ENCODE results near the gene VSTM2B.

DNA sequence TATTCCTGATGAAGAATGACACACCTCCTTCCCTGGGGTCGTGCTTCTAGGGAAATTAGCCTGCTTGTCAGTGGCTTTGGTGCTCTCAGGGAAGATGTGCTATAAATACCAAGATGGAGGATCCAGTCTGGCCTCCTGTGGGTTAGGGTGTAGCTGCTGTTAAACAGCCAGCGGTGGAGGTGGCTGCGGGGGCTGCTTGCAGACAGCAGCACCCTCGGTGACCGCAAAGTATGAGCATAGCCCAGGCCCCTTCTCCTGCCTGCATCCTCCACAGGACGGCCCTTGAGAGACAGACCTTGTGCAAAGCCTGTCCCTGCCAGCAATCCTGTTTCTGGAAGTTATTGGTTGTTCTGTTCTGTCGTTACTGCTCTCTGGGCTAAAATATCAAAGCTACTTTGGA is 11.4 kb downstream of the VSTM2B start:
- TF ChIP-seq EZH2 (IDR thresholded peaks at IDR 0.05; ENCODE audit: borderline replicate concordance, low read depth, low read length, poor library complexity, severe bottlenecking) = no peak
- TF ChIP-seq, protein P1, sequence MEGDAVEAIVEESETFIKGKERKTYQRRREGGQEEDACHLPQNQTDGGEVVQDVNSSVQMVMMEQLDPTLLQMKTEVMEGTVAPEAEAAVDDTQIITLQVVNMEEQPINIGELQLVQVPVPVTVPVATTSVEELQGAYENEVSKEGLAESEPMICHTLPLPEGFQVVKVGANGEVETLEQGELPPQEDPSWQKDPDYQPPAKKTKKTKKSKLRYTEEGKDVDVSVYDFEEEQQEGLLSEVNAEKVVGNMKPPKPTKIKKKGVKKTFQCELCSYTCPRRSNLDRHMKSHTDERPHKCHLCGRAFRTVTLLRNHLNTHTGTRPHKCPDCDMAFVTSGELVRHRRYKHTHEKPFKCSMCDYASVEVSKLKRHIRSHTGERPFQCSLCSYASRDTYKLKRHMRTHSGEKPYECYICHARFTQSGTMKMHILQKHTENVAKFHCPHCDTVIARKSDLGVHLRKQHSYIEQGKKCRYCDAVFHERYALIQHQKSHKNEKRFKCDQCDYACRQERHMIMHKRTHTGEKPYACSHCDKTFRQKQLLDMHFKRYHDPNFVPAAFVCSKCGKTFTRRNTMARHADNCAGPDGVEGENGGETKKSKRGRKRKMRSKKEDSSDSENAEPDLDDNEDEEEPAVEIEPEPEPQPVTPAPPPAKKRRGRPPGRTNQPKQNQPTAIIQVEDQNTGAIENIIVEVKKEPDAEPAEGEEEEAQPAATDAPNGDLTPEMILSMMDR (conservative IDR thresholded peaks at IDR 0.05; ENCODE audit: low read depth, low read length) = no peak
